CD14-positive monocyte (primary cell): ENCODE results near the gene ZFPM1. TPM values are rescaled to one million over a fixed set of nuclear protein-coding genes. Genes with fewer than 3 reads are reported as not detected.

ENCODE experiments used
- DNase-seq, 3 donors: peaks; one replicate each; pipeline ENCODE4 v3.0.0-alpha.2; 2011 to 2022
- H2AFZ ChIP-seq: 2 replicates; pipeline ENCODE4 v1.6.0; 2012; ENCODE audit warnings: mild to moderate bottlenecking, low read depth, low read length, inconsistent platforms; ENCODE audit not compliant: insufficient read depth, poor library complexity, severe bottlenecking
- H3K27ac ChIP-seq, 2 donors: 1 replicate in 1 of 2; 2 replicates in 1 of 2; pipeline ENCODE4 v1.5.1; 2012 to 2013; ENCODE audit warnings: low read length in 2 of 2, control low read depth in 1 of 2, inconsistent platforms in 1 of 2, low read depth in 1 of 2, mild to moderate bottlenecking in 1 of 2
- H3K27me3 ChIP-seq, 2 donors: one replicate each; pipeline versions ENCODE4 v1.6.0 to v1.6.1; 2011 to 2013; ENCODE audit warnings: low read length in 2 of 2; ENCODE audit not compliant: control insufficient read depth in 2 of 2, insufficient read depth in 2 of 2
- H3K36me3 ChIP-seq, 2 donors: replicated peaks in 1 of 2; 1 replicate in 1 of 2; 2 replicates in 1 of 2; pipeline versions ENCODE4 v1.5.1 to v1.6.1; 2012 to 2013; ENCODE audit warnings: low read length in 2 of 2, control low read depth in 1 of 2, inconsistent platforms in 1 of 2, mild to moderate bottlenecking in 1 of 2; ENCODE audit not compliant: insufficient read depth in 2 of 2, control insufficient read depth in 1 of 2
- H3K4me1 ChIP-seq, 2 donors: 1 replicate in 1 of 2; 2 replicates in 1 of 2; pipeline versions ENCODE4 v1.5.1 to v1.6.1; 2012 to 2013; ENCODE audit warnings: low read length in 2 of 2, control low read depth in 1 of 2, inconsistent platforms in 1 of 2, mild to moderate bottlenecking in 1 of 2, moderate library complexity in 1 of 2; ENCODE audit not compliant: insufficient read depth in 2 of 2, control insufficient read depth in 1 of 2
- H3K4me2 ChIP-seq: replicated peaks from 2 replicates; pipeline ENCODE3; 2012; ENCODE audit warnings: low read length, moderate library complexity, mild to moderate bottlenecking; ENCODE audit not compliant: poor library complexity, severe bottlenecking; ENCODE audit errors: extremely low read depth
- H3K4me3 ChIP-seq, 3 experiments: fragments of 200-600 bp in 1 of 3; sonication (generic) in 1 of 3; replicated peaks in 1 of 3; 1 replicate in 2 of 3; 2 replicates in 1 of 3; pipeline ENCODE4 v1.5.1; 2011 to 2013; ENCODE audit warnings: low read length in 3 of 3, mild to moderate bottlenecking in 3 of 3, control low read depth in 2 of 3, low read depth in 2 of 3, inconsistent platforms in 1 of 3, moderate library complexity in 1 of 3
- H3K79me2 ChIP-seq: 2 replicates; pipeline ENCODE4 v1.6.0; 2012; ENCODE audit warnings: mild to moderate bottlenecking, control low read depth, inconsistent platforms, low read length, moderate library complexity; ENCODE audit not compliant: insufficient read depth
- H3K9ac ChIP-seq: 2 replicates; pipeline ENCODE4 v1.6.0; 2017; ENCODE audit warnings: low read length, mild to moderate bottlenecking; ENCODE audit not compliant: insufficient read depth, poor library complexity, severe bottlenecking
- H3K9me3 ChIP-seq, 2 donors: replicated peaks in 1 of 2; 1 replicate in 1 of 2; 2 replicates in 1 of 2; pipeline versions ENCODE4 v1.5.1 to v1.6.1; 2012 to 2013; ENCODE audit warnings: low read length in 2 of 2, control low read depth in 1 of 2; ENCODE audit not compliant: control insufficient read depth in 1 of 2, insufficient read depth in 1 of 2
- H4K20me1 ChIP-seq: 2 replicates; pipeline ENCODE4 v1.6.0; 2012; ENCODE audit warnings: mild to moderate bottlenecking, low read length, control low read depth, moderate library complexity; ENCODE audit not compliant: insufficient read depth
- H3K27ac Mint-ChIP-seq, 7 donors: one replicate each; pipeline ENCODE4 v1.8.0; 2020; ENCODE audit warnings: mild to moderate bottlenecking in 7 of 7, mixed read lengths in 7 of 7, moderate library complexity in 6 of 7, inconsistent platforms in 2 of 7
- H3K27me3 Mint-ChIP-seq, 3 donors: one replicate each; pipeline ENCODE4 v1.8.0; 2021 to 2022; ENCODE audit warnings: low read depth in 3 of 3, mild to moderate bottlenecking in 3 of 3, mixed read lengths in 3 of 3, moderate library complexity in 3 of 3, inconsistent platforms in 1 of 3
- H3K36me3 Mint-ChIP-seq, 2 donors: one replicate each; pipeline ENCODE4 v1.8.0; 2020; ENCODE audit warnings: mixed read lengths in 2 of 2, inconsistent platforms in 1 of 2, mild to moderate bottlenecking in 1 of 2
- H3K4me1 Mint-ChIP-seq: one replicate; pipeline ENCODE4 v1.8.0; 2020; ENCODE audit warnings: mild to moderate bottlenecking, mixed read lengths
- H3K4me3 Mint-ChIP-seq, 2 donors: one replicate each; pipeline ENCODE4 v1.8.0; 2020; ENCODE audit warnings: mild to moderate bottlenecking in 2 of 2, mixed read lengths in 2 of 2, moderate library complexity in 1 of 2
- H3K9me3 Mint-ChIP-seq, 7 donors: one replicate each; pipeline ENCODE4 v1.8.0; 2020 to 2022; ENCODE audit warnings: mixed read lengths in 7 of 7, mild to moderate bottlenecking in 6 of 7, moderate library complexity in 6 of 7, inconsistent platforms in 2 of 7
- WGBS: methylation state at CpG from one replicate; pipeline ENCODE4 v1.1.5; 2013; ENCODE audit warnings: missing lambda C conversion rate; ENCODE audit not compliant: insufficient coverage; 5-methylcytosine and 5-hydroxymethylcytosine counted together
- intact Hi-C, 2 donors: fragments of 100-400 bp; cut with micrococcal nuclease; formaldehyde crosslinking; loops; one replicate each; pipeline versions ENCODE4 v1.15.0 to v1.15.1; 2023
- polyA plus RNA-seq, 3 donors: library from polyadenylated mRNA; depleted of rRNA in 1 of 3; unstranded in 2 of 3; stranded (reverse) in 1 of 3; fragments of 300-500 nt in 2 of 3; fragments of >200 nt in 1 of 3; fragmentation: Illumina TruSeq in 2 of 3; gene quantifications; 1 replicate in 2 of 3; 2 replicates in 1 of 3; pipeline ENCODE4 v1.2.3, GENCODE V29; 2012 to 2021
- TF ChIP-seq, protein P1 (sequence below): fragments of 200-600 bp; IDR thresholded peaks from one replicate; pipeline ENCODE4 v1.8.0; 2022; ENCODE audit warnings: antibody characterized with exemption, mild to moderate bottlenecking

The ZFPM1 gene
- polyA plus RNA-seq, 3 donors = 0.04 to 0.19 (median 0.12) TPM

DNA sequence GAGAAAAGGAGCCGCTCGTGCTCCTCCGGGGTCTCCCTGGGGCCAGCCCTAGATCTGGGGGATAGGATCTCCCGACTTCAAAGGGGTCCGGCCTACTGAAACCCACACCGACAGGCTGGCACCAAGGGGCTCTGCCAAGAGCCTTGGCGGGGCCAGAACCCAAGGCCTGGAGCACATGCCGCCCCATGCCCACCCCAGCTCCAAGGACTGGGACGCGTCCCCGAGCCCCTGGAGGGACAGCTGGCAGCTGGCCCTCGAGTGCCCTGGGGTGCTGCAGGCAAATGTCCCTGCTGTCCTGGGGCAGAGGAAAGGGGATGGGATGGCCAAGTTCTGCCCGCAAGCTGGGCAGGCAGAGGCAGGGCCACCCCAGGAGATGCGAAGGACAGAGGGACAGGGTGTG is 31.8 kb upstream of the ZFPM1 start:
- no peak overlapping the region for H3K27ac Mint-ChIP-seq
- H3K27me3 Mint-ChIP-seq = peaks cover 8 to 37% (median 16%) of the 10 kb centered on the region in 3 donors
- Histone ChIP-seq H3K27me3 (peaks cover 0 to 9% of the 10 kb centered on the region in 2 donors), H3K4me3 (no peak overlapping the region), H3K4me1 (no peaks in the 10 kb centered on the region), H3K9ac (no peak overlapping the region), H3K27ac (no peak overlapping the region), H2AFZ (no peak overlapping the region), H3K36me3 (no peaks in the 10 kb centered on the region), H4K20me1 (no peaks in the 10 kb centered on the region), H3K79me2 (no peaks in the 10 kb centered on the region), H3K9me3 (peaks cover 0 to 6% of the 10 kb centered on the region in 2 donors), H3K4me2 (no peak overlapping the region)
- TF ChIP-seq, protein P1, sequence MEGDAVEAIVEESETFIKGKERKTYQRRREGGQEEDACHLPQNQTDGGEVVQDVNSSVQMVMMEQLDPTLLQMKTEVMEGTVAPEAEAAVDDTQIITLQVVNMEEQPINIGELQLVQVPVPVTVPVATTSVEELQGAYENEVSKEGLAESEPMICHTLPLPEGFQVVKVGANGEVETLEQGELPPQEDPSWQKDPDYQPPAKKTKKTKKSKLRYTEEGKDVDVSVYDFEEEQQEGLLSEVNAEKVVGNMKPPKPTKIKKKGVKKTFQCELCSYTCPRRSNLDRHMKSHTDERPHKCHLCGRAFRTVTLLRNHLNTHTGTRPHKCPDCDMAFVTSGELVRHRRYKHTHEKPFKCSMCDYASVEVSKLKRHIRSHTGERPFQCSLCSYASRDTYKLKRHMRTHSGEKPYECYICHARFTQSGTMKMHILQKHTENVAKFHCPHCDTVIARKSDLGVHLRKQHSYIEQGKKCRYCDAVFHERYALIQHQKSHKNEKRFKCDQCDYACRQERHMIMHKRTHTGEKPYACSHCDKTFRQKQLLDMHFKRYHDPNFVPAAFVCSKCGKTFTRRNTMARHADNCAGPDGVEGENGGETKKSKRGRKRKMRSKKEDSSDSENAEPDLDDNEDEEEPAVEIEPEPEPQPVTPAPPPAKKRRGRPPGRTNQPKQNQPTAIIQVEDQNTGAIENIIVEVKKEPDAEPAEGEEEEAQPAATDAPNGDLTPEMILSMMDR = no peak
- no peak for DNase-seq
- H3K9me3 Mint-ChIP-seq = peaks cover 0 to 9% (median 4%) of the 10 kb centered on the region in 7 donors
- no peaks in the 10 kb centered on the region for H3K4me1 Mint-ChIP-seq
- intact Hi-C loops = no loop called here
- WGBS = 80% methylated on average over 9 of the region's 14 CpGs
- H3K36me3 Mint-ChIP-seq = no peaks in the 10 kb centered on the region
- no peak overlapping the region for H3K4me3 Mint-ChIP-seq

DNA sequence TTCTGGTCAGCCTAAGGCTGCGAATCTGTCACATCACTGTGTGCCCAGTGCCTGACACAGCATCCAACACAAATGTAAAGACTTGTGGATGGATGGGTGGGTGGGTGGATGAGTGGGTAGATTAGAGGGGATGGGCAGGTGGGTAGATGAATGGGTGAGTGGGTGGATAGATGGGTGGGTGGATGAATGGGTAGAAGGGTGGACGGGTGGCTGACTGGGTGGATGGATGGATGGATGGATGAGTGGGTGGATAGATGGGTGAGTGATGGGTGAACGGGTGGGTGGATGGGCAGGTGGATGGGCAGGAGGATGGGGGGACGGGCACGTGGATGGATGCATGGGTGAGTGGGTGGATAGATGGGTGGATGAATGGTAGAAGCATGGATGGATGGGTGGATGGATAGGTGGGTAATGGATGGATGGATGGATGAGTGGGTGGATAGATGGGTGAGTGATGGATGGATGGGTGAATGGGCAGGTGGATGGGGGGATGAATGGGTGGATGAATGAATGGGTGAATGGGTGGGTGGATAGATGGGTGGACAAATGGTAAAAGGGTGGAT is 31.1 kb upstream of the ZFPM1 start:
- no peak for DNase-seq
- H3K4me3 Mint-ChIP-seq = no peak overlapping the region
- peaks cover 0 to 6% of the 10 kb centered on the region in 2 donors for H3K9me3 ChIP-seq
- no peak overlapping the region for H3K9ac ChIP-seq
- peaks cover 0 to 9% of the 10 kb centered on the region in 2 donors for H3K27me3 ChIP-seq
- H2AFZ ChIP-seq = no peak overlapping the region
- no peak overlapping the region for H3K4me2 ChIP-seq
- WGBS = 45% methylated on average over 4 of the region's 5 CpGs
- intact Hi-C loops = no loop called here
- H3K36me3 Mint-ChIP-seq = no peaks in the 10 kb centered on the region
- H3K4me3 ChIP-seq = no peak overlapping the region
- no peak overlapping the region for H3K27ac ChIP-seq
- H3K27ac Mint-ChIP-seq = no peak overlapping the region
- H3K9me3 Mint-ChIP-seq = peaks cover 0 to 9% (median 4%) of the 10 kb centered on the region in 7 donors
- no peaks in the 10 kb centered on the region for H4K20me1 ChIP-seq
- peaks cover 8 to 37% (median 16%) of the 10 kb centered on the region in 3 donors for H3K27me3 Mint-ChIP-seq
- H3K4me1 Mint-ChIP-seq = no peaks in the 10 kb centered on the region
- H3K36me3 ChIP-seq = no peaks in the 10 kb centered on the region
- TF ChIP-seq, protein P1 = no peak
- H3K4me1 ChIP-seq = no peaks in the 10 kb centered on the region
- no peaks in the 10 kb centered on the region for H3K79me2 ChIP-seq
